Fibroblast of skin of right quadriceps (primary cell): ENCODE measurements around the gene UBE2K.
"Not testable (repeated sequence)": the region's sequence is repeated elsewhere in the genome, so short reads cannot be mapped to it uniquely, and the experiment has no call there.

Experiments
- DNase-seq: peaks from one replicate; pipeline ENCODE4 v3.0.0-alpha.2; 2013

The UBE2K gene

DNA sequence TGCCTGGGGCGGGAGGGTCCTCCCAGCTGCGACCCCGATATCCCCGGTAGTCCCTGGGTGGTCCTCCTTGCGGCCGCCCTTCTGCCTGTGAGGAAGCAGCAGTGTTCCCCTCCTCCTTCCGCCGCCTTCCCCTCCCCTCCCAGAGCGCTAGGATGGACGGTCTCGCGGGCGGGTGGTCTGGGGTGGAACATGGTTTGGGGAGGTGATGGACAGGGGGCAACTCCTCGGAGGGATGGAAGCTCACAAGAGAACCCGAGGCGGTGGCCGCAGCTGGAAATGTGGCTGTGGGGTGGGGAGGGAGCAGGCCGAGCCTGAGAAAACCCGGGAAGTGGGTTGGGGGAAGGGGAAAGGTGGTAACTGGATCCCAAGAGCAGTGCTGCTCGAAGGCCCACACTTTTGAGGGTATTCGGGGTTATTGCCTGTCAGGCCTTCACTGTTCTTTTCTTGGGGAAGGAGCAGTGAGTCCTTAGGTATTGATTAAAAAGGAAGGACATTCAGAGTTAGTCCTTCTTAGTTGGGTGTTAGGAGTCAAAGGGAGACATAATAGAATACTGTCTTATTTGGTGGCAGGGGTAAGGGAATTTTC is 581 bp downstream of the UBE2K start:
- peak; percentile 39 for DNase-seq

- DNase-seq: peak; percentile 10
Observed at GRCh38 chr4:39699687-39700409, 1.9 kb downstream of the UBE2K start.

DNA sequence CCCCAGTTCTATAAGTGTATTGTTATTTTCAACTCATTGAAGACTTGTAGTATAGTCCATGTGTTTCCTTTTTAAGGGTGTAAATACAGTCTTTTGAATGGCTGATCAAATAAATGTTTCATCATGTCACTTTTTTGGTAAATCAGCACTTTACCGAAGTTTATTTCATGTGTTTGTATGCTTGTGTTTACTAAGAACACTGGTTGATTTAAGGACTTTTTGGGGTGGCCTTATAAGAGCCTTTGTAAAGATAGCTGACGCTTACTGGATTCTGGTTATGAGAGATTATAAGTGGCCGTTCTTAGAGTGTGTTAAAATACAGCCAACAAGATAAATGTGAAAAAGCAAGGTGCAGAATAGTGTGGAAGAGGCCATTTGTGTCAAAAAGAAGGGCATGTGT is 2.6 kb downstream of the UBE2K start:
- no peak for DNase-seq

DNA sequence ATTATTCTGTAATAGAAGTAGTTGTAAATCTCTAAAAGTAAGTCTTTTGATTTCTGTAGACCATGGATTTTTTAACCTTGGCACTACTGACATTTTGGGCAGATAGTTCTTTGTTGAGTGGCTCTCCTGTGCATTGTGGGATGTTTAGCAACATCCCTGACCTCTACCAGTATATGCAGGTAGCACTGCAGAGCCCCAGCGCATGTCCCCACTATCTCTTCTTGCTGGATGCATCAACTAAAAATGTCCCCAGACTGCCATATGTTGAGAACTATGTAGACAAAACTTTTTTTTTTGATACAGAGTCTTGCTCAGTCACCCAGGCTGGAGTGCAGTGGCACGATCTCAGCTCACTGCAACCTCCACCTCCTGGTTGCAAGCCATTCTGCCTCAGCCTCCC is 4.8 kb downstream of the UBE2K start:
- DNase-seq: no peak

DNA sequence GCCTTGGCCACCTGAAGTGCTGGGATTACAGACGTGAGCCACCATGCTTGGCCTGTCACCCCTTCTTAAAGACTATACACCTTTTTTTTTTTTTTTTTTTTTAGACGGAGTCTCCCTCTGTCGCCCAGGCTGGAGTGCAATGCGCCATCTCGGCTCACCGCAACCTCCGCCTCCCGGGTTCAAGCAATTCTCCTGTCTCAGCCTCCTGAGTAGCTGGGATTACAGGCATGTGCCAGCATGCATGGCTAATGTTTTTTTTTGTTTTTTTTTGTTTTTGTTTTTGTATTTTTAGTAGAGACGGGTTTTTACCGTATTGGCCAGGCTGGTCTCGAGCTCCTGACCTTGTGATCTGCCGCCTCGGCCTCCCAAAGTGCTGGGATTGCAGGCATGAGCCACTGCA is 6.9 kb downstream of the UBE2K start:
- DNase-seq: not testable (repeated sequence)

DNA sequence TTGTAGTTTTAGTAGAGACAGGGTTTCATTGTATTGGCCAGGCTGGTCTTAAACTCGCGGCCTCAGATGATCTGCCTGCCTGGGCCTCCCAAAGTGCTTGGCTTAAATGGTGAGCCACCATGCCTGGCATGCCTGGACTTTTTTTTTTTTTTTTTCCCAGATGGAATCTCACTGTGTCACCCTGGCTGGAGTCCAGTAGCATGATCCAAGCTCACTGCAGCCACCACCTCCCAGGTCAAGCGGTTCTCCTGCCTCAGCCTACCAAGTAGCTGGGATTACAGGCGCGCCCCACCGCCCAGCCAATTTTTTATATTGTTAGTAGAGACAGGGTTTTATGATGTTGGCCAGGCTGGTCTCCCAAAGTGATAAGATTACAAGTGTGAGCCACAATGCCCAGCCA is 8.4 kb downstream of the UBE2K start:
- peak; percentile 77 for DNase-seq

DNA sequence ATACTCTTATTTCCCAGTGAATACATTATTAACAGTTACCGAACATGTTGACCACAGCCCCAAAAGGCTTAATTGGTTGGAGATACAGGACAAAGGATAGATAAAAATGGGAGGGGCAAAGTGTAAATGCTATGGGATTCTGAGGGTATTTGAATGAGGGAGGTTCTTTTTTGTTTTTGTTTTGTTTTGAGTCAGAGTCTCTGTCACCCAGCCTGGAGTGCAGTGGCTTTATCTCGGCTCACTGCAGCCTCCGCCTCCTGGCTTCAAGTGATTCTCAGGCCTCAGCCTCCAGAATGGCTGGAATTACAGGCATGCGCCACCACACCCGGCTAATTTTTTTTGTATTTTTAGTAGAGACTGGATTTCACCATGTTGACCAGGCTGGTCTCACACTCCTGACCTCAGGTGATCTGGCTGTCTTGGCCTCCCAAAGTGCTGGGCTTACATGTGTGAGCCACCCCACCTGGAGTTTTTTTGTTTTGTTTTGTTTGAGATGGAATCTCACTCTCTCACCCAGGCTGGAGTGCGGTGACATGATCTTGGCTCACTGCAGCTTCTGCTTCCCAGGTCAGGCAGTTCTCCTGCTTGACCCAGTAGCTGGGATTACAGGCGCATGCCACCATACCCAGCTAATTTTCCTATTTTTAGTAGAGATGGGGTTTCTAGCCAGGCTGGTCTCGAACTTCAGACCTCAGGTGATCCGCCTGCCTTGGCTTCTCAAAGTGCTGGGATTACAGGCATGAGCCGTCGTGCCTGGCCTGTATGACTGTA is 9.0 kb downstream of the UBE2K start:
- peak; percentile 5 for DNase-seq

DNA sequence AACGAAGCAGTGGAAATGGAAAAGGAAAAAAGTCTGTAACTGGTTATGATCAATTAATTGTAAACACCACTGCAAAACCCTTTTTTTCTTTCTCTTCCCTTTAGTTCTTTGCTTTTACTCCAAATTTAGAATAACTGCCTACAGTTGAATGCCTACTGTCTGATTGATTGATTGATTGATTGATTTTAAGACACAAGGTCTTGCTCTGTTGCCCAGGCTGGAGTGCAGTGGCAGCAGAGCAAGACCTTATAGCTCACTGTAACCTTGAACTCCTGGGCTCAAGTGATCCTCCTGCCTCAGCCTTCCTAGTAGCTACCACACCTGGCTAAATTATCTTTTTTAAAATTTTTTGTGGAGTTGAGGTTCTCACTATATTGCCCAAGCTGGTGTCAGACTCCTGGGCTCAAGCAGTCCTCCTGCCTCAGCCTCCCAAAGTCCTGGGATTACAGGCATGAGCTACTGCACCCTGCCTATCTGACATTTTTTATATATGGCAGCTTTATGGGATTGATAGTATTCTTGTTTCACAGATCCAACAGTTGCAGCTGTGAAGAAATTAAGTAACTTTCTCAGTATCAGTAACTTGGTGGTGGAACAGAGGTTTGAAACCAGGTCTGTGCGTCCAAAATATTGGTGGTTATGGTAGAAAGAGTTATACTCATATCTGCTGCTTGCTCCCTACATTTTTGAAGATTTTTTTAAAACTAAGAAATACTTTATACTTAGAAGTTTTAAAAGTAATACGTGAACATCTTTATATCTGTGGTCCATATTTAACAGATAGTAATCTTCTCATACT is 12.4 kb downstream of the UBE2K start:
- DNase-seq: no peak

GRCh38 chr4:39712819-39713607 is 15.1 kb downstream of the UBE2K start:
- DNase-seq: no peak

GRCh38 chr4:39713691-39714090 is 15.8 kb downstream of the UBE2K start:
- DNase-seq: peak; percentile 32

DNA sequence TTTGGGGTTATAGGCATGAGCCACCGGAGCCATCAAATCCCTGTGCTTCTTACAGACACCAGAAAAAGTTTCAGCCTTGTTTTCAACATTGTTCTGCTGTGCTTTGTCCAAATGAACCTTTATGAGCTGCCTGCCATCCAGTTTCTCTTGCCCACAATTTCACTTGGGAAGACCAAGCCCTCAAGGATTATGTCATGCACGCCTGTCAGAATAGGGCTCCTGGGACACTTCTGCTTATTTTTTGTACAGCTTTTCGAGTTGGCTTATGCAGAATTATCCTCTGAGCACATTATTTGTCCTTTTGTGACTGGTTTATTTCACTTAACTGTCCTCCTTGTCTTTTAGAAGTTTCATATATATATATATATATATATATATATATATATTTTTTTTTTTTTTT is 16.2 kb downstream of the UBE2K start:
- DNase-seq: no peak

DNA sequence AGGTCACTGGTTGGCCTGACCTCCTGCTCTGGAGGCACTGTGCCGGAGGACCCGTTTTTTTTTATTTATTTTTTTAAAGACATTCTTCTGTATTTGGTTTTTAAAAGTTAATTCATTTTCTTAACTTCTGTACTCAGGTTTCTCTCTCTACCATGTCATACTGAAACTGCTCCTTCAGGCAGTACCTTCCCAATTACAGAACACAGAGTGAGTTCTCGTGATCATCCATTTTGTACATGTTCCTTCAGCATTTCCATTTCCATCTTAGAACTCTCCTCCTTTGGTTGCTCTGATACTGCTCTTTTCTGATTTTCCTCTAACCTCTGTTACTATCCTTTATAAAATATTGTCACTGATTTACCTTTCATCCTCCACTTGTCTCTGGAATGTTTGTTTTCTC is 17.9 kb downstream of the UBE2K start:
- no peak for DNase-seq

- DNase-seq: no peak
Observed at GRCh38 chr4:39716356-39716755, 18.4 kb downstream of the UBE2K start.

DNA sequence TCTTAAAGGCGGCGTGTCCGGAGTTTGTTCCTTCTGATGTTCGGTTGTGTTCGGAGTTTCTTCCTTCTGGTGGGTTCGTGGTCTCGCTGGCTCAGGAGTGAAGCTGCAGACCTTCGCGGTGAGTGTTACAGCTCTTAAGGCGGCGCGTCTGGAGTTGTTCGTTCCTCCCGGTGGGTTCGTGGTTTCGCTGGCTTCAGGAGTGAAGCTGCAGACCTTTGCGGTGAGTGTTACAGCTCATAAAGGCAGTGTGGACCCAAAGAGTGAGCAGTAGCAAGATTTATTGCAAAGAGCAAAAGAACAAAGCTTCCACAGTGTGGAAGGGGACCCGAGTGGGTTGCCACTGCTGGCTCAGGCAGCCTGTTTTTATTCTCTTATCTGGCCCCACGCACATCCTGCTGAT is 19.8 kb downstream of the UBE2K start:
- not testable (repeated sequence) for DNase-seq

DNA sequence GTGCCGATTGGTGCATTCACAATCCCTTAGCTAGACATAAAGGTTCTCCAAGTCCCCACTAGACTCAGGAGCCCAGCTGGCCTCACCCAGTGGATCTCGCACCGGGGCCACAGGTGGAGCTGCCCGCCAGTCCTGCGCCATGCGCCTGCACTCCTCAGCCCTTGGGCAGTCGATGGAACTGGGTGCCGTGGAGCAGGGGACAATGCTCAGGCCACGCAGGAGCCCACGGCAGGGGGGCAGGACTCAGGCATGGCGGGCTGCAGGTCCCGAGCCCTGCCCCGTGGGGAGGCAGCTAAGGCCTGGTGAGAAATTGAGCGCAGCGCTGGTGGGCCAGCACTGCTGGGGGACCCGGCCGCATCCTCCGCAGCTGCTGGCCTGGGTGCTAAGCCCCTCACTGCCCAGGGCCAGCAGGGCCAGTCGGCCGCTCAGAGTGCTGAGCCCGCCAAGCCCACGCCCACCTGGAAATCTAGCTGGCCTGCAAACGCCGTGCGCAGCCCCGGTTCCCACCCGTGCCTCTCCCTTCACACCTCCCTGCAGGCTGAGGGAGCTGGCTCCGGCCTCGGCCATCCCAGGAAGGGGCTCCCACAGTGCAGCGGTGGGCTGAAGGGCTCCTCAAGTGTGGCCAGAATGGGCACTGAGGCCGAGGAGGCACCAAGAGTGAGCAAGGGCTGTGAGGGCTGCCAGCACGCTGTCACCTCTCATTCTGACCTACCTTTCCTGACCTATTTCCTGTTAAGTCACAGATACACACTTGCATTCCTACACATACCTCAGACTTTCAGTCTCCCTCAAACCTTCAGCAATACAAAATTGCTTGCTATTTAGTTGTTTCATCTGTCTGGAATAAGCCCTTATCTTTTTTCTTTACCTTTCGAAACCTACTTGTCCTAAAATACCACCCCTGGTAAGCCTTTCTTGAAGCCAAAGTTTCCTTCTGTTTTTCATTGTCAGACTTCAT is 20.7 kb downstream of the UBE2K start:
- DNase-seq: no peak

- no peak for DNase-seq
Observed at GRCh38 chr4:39719804-39720580, 22.1 kb downstream of the UBE2K start.

DNA sequence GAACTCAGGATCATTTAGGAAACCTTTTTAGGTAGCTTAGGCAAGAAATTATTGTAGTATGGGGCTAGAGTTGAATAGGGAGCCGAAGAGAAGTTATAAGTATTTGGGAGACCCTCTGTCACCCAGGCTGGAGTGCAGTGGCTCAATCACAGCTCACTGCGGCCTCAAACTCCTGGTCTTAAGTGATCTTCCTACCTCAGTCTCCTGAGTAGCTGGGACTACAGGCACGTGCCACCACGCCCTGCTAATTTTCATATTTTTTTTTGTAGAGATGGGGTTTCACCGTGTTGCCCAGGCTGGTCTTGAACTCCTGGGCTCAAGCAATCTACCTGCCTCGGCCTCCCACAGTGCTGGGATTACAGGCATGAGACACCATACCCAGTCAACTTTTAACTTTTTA is 23.3 kb downstream of the UBE2K start:
- DNase-seq: not testable (repeated sequence)

DNA sequence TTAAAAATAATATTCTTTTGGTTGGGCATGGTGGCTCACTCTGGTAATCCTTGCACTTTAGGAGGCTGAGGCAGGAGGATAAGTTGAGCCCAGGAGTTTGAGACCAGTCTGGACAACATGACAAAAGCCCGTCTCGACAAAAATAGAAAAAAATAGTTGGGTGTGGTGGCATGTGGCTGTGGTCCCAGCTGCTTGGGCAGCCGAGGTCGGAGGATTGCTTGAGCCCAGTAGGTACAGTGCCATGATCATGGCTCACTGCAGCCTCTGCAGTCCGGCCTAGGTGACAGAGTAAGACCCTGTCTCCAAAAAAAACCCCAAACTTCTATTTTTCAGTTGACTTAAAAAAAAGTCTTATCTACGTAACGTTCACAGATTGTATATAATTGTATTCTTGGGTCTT is 23.9 kb downstream of the UBE2K start:
- DNase-seq: no peak

DNA sequence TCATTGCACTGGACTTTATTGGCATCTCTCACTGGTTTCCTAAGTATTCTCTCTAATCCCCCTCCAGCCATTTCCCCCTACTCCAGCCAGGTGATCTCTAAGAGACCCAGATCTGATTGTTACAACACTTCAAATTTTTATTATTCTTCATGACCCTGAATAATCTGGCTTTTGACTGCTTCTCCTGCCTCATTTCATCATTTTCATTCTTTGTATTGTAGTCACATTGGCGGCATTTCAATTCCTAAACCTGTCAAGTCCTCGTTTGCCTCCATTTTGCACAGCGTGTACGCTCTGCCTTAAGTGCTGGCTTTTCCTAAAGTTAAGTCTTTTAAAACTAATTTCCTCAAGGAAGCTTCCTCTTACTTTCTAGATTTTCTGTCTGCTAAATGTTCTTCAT is 31.6 kb downstream of the UBE2K start:
- DNase-seq: peak; percentile 42

GRCh38 chr4:39730072-39730471 is 32.1 kb downstream of the UBE2K start:
- no peak for DNase-seq
